Right hindlimb (tissue), 1 donor: ENCODE measurements around the gene NOS3.
"Not testable (repeated sequence)": the region's sequence is repeated elsewhere in the genome, so short reads cannot be mapped to it uniquely, and the experiment has no call there.

Experiments
- DNase-seq: peaks from one replicate; pipeline ENCODE4 v3.0.0-alpha.2; 2018

The NOS3 gene

GRCh38 chr7:151039850-151040548 is 49.2 kb downstream of the NOS3 start:
- no peak for DNase-seq

DNA sequence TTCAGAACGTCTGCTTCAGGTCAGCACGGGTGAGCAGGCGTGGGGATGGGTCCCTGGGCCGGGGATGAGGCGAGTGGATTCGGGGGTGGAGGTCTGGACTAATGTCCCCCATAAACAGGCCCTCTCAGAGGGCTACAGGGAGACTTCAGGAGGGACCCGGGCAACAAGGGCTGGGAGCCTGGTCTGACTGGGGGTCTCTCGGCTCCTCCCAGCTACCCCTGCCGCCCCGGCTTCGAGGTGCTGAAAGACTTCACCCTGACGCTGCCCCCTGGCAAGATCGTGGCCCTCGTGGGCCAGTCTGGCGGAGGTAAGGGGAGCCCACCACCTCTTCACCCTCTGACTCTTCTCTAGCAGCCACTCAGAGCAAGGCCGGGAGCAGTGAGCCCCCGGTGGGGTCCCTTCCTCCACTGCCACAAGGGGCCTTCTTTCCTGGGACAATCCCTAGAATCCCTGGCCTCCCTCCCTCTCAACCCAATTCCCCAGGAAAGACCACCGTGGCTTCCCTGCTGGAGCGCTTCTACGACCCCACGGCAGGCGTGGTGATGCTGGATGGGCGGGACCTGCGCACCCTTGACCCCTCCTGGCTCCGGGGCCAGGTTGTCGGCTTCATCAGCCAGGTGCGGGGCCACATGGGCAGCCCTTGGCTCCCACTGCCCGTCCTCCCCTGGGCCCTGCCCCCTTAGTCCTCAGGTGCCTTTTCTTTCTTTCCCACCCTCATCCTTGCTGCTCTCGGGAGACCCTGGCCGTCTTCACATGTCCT is 50.0 kb downstream of the NOS3 start:
- no peak for DNase-seq

DNA sequence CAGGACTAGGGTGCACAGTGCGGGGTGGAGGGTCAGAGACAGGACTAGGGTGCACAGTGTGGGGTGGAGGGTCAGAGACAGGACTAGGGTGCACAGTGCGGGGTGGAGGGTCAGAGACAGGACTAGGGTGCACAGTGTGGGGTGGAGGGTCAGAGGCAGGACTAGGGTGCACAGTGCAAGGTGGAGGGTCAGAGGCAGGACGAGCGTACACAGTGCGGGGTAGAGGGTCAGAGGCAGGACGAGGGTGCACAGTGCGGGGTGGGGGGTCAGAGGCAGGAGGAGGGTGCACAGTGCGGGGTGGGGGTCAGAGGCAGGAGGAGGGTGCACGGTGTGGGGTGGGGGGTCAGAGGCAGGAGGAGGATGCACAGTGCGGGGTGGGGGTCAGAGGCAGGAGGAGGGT is 52.6 kb downstream of the NOS3 start:
- DNase-seq, result not testable (repeated sequence)

GRCh38 chr7:151043959-151044358 is 53.1 kb downstream of the NOS3 start:
- no peak for DNase-seq

GRCh38 chr7:151045262-151045661 is 54.4 kb downstream of the NOS3 start:
- DNase-seq, result no peak

- no peak for DNase-seq
These were observed 55.1 kb downstream of the NOS3 start for GRCh38 chr7:151045967-151046366.

DNA sequence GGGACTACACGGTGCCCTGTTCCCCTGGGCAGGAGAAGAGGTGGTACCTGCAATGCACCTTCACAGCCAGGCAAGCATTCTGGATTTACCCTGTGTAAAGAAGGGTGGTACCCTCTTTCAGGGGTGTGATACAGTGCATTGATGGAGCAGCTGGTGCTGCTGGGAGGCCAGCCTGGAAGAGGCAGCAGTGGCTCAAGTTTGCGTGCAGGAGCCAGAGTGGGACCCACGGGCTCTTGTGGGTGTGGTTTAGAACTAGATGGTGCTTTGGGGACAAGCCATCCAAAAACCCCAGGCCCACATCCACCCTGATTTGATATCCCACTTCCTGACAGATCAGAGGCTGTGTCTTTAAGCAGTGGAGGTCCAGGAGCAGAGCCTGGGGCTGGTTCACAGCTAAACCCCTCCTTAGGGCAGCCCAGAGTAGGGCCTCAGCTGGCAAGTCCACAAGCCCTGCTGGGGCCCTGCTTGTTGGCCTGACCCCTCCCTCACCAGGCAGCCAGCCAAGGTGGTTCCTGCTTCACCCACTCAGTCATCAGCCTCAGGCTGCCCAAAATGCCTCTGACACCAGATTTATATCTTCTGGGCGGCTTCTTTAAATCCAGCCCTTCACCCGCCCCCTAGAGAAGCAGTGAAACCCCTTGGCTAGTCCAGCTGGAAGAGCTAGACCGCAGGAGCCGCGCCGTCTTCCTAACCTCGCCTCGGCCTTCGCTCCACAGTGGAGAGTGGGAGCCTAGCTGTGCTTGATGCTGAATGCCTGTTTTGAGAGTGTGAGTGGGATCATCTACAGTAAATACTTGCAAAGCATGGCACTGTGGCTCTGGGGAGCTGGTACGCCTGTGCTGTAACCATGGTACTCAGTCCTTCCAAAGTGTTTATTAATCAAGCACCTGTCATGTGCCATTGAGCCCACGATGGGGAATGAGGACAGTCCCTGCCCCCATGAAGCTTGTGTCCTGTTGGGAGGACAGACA is 56.1 kb downstream of the NOS3 start:
- DNase-seq, result peak; percentile 85

GRCh38 chr7:151047976-151048815 is 57.4 kb downstream of the NOS3 start, which contains the start of gene ASIC3:
TSS of gene ASIC3 (plus strand) at chr7:151048531. CDS start at chr7:151048886, 355 bp downstream.
- DNase-seq, result no peak

- DNase-seq, result no peak
These were observed 58.2 kb downstream of the NOS3 start for GRCh38 chr7:151048911-151049463.

DNA sequence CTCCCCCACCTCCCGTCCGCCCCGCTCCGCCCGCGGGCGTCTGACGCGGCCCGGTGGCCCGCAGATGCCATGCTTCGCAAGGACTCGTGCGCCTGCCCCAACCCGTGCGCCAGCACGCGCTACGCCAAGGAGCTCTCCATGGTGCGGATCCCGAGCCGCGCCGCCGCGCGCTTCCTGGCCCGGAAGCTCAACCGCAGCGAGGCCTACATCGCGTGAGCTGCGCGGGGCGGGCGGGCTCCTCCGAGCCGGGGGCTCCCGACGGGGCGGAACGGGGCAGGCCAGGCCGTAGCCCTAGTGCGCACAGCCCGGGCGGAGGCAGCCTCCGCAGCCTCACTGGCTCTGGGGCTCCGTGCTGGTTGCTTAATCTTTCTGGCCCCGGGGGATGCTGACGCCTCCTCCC is 60.3 kb downstream of the NOS3 start:
- peak; percentile 80 for DNase-seq

GRCh38 chr7:151053096-151053495 is 62.3 kb downstream of the NOS3 start:
- DNase-seq, result no peak

GRCh38 chr7:151053751-151054150 is 62.9 kb downstream of the NOS3 start:
- no peak for DNase-seq

DNA sequence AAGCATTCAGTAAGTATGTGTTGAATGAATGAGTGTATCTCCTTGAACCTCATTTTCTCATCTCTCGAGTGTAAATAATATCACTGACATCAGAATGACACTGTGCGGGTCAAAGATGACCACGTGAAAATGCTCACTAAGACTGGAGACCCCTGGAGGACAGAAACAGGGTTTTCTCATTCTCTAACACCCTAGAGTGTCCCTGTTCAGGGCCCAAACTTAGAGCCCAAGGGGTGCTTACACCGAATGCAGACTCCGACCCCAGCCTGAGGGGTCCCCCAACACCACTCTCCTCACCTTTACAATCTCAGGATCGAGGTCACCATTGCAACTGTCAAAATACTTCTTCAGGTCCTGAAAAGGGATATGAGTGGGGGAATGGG is 65.5 kb downstream of the NOS3 start:
- DNase-seq, result no peak

DNA sequence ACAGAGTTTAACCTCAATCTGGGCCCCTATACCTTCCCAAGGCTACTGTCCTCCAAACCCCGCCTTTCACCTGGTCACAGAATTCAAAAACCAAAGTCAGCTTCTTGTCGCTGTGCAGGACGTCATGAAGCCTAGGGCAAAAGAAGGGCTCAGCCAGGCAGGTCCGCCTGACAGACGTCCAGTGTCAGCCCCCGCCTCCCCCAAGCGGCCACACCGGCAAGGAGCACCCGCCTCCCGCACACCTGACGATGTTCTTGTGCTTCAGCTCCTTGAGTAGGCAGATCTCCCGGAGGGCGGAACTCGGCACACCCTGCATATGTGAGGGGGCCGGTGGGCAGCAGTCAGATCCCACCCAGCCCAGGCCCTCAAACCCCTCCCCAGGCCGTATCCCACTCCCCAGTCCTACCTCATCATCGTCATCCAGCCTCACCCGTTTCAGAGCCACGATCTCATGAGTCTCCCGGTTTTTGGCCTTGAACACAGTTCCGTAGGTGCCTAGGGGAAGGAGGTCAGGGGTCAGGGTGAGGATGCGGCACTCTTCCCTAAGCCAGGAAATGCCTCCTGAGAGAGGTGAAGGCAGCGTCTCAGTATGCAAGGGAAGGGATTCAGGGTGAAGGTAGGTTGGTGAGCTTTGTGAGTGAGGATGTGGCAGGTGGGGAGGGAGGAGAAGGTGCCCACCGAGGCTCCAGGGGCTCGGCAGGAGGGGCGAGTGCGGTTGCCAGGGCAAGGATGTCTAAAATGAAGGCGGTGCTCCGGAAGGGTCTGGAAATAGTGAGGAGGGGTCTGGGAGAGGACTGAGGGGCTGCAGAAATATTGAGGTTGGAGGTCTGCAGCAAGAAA is 66.1 kb downstream of the NOS3 start:
- no peak for DNase-seq

- DNase-seq, result no peak
These were observed 66.7 kb downstream of the NOS3 start, which contains the start of gene CDK5 for GRCh38 chr7:151057506-151057988. TSS of gene CDK5 (minus strand) at chr7:151057897. CDS start at chr7:151057848, 49 bp downstream.

DNA sequence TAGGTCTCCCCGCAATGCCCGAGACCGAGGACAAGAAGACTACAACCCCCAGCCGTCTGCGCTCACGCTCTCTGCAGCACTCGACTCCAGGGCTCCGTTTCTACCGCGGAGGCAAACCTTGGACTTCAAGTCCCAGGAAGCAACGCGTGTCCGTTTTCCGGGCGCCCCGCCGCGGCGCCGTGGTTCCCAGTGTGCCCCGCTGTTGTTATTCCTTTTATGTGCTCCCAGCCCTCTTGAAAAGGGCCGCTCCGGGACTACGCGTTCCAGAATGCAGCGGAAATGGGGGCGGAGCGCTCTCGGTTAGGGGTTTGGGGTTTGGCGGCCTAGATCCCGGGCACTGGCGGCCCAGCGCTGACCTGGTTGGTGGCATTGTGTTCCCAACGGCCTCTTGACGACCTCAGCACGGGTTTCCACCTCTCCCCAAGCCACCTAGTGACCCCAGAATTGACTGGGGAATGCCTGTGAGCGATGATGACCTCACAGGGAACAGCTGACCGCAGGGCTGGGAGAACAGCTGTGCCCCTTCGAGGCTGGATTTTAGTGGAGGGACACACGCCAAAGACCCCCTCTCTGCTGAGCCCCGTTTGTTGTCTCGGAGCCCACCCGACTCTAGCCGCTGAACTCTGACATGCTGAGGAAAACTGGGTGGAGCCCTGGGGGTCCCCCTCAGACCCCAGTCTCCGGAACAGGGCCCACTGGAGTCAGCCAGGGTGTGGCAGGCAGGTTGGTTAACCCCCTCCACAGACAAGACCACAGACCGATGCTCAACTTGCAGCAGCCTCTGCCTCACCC is 67.4 kb downstream of the NOS3 start:
- DNase-seq, result peak; percentile 99

- peak; percentile 57 for DNase-seq
These were observed 68.1 kb downstream of the NOS3 start for GRCh38 chr7:151058781-151059366.

GRCh38 chr7:151059367-151060112 is 68.7 kb downstream of the NOS3 start, which contains the start of gene SLC4A2:
TSS of gene SLC4A2 (plus strand) at chr7:151059589. CDS start at chr7:151061988, 2,399 bp downstream.
- peak; percentile 90 for DNase-seq

- no peak for DNase-seq
These were observed 69.2 kb downstream of the NOS3 start for GRCh38 chr7:151060113-151060415.
